Coronary artery (tissue), 2 donors: Measurements from ENCODE around the gene OR10R2.

Experiments
- DNase-seq: peaks from one replicate; pipeline ENCODE4 v3.0.0-alpha.2; 2017; ENCODE audit warnings: low spot score
- H3K27ac ChIP-seq, 2 donors: fragments of 200-600 bp; sonication (generic); one replicate each; pipeline ENCODE4 v1.5.1; 2016 to 2019
- H3K4me3 ChIP-seq: fragments of 200-600 bp; sonication (generic); 2 replicates; pipeline ENCODE4 v1.5.1; 2016; ENCODE audit warnings: mild to moderate bottlenecking, moderate library complexity
- CTCF ChIP-seq: fragments of 200-600 bp; sonication (generic); IDR thresholded peaks from one replicate; pipeline ENCODE4 v1.5.1; 2019; ENCODE audit warnings: antibody characterized with exemption

OR10R2 gene

DNA sequence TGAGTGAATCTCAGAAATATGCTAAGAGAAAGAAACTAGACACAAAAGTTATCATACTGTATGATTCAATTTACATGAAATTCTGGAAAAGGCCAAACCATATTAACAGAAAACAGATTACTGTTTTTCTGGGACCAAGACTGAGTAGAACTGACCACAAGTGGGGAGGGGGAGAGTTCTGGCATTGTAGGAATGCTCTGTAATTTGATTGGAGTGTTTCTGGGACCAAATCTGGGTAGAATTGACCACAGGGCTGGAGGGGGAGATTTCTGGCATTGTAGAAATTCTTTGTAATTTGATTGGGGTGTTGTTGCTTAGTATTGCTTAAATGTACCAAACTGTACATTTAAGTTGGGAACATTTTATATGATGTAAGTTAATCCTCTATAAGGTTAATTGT lies 13.8 kb upstream of the OR10R2 start:
- no peak for TF ChIP-seq CTCF
- H3K4me3 ChIP-seq, result no peak overlapping the region
- H3K27ac ChIP-seq, result no peak overlapping the region
- no peak for DNase-seq

DNA sequence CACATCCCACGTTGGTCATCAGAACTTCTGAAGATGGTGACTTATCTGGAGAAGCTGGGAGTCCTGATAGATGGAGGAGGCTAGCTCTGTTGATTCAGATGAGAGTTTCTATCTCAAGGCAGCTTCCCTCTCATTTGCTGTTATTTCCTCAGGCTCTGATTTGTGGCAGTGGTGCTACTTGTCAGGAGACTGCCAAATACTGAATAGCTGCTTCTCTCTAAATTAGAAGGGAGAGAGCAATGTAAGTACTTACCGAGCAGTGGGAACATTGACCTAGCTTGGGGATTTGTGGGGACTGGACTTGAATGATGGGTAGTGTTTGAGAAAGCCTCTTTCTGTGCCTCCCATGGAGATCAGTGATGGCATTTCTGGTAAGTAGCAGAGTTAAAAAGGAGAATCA lies 10.5 kb upstream of the OR10R2 start, which contains the start of gene OR10K1:
OR10K1 (plus strand) TSS at position 301 of the 400 bp plus-strand sequence. CDS start 3,728 bp downstream, outside the sequence.
- TF ChIP-seq CTCF, result no peak
- H3K27ac ChIP-seq, result no peak within 1 kb of the TSS
- no peak for DNase-seq
- H3K4me3 ChIP-seq, result no peak within 1 kb of the TSS

DNA sequence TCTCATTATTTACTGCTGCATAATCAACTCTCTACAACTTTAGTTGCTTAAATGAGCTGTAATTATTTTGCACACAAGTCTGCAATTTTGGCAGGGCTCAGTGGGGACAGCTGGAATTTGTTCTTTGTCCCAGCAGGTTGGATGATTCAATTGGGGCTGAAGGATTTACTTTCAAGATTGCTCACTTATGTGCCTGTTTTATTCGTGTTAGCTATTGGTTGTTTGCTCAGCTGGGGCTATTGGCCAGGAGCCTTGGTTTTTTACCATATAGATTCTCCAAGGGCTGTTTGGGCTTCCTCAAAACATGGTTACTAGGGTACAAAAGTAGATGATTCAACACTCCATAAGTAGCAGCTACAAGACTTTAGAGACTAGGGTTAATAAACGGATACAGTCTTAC lies 13.4 kb downstream of the OR10R2 start:
- Histone ChIP-seq H3K4me3 (no peak overlapping the region), H3K27ac (no peak overlapping the region)
- no peak for DNase-seq
- TF ChIP-seq CTCF, result no peak

GRCh38 chr1:158491316-158491715 lies 19.3 kb downstream of the OR10R2 start:
- H3K27ac ChIP-seq, result no peak overlapping the region

DNA sequence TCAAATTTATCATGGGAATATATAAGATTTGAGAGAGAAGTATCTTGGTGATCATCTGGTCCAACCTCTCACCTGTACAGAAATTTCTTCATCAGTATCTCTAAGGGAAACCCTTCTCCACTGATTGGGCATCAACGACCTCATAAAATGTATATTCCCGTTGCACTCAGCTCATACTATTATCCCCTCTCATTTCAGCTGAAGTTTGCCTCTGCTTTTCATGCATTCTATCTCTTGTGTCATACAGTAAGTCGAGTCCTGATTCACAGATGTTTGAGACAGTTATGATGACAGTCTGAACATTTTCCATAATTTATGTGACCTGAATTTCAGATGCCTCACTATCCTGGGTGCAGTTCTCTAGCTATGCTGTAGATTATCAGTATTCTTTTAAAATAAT lies 21.0 kb downstream of the OR10R2 start:
- Histone ChIP-seq H3K4me3 (no peak overlapping the region), H3K27ac (no peak overlapping the region)
- no peak for DNase-seq
- TF ChIP-seq CTCF, result no peak

More at GRCh38 chr1:158491316-158491715, 19.3 kb downstream of the OR10R2 start:
- no peak for DNase-seq
- no peak overlapping the region for H3K4me3 ChIP-seq
- TF ChIP-seq CTCF, result no peak

- no peak overlapping the region for H3K27ac ChIP-seq
- TF ChIP-seq CTCF, result no peak
- DNase-seq, result no peak
- H3K4me3 ChIP-seq, result no peak overlapping the region
Observed at GRCh38 chr1:158494796-158495195, 22.8 kb downstream of the OR10R2 start.

GRCh38 chr1:158496374-158496773 lies 24.4 kb downstream of the OR10R2 start:
- no peak for DNase-seq
- TF ChIP-seq CTCF, result no peak
- Histone ChIP-seq H3K27ac (no peak overlapping the region), H3K4me3 (no peak overlapping the region)
